HEK293 (cell line): Measurements from ENCODE around the gene SYNE3.

ENCODE experiments used
- ZNF121 ChIP-seq: fragments of 450-650 bp; formaldehyde crosslinking; IDR thresholded peaks from 2 replicates; pipeline ENCODE4 v1.5.1; 2016; ENCODE audit warnings: missing biosample characterization, missing genetic modification characterization
- ZNF514 ChIP-seq: fragments of 450-650 bp; formaldehyde crosslinking; IDR thresholded peaks from 2 replicates; pipeline ENCODE4 v1.5.1; 2016; ENCODE audit warnings: missing biosample characterization, missing genetic modification characterization
- ZNF521 ChIP-seq: fragments of 450-650 bp; formaldehyde crosslinking; IDR thresholded peaks from 2 replicates; pipeline ENCODE4 v1.5.1; 2017; ENCODE audit warnings: missing biosample characterization, mild to moderate bottlenecking, missing genetic modification characterization
- ZNF548 ChIP-seq: fragments of 450-650 bp; formaldehyde crosslinking; IDR thresholded peaks from 2 replicates; pipeline ENCODE4 v1.5.1; 2016; ENCODE audit warnings: missing biosample characterization, missing genetic modification characterization
- TF ChIP-seq, protein P1 (sequence below): fragments of 450-650 bp; formaldehyde crosslinking; IDR thresholded peaks from 2 replicates; pipeline ENCODE4 v1.5.1; 2016; ENCODE audit warnings: missing biosample characterization, missing genetic modification characterization
- TF ChIP-seq, protein P2 (sequence below): fragments of 450-650 bp; formaldehyde crosslinking; IDR thresholded peaks from 2 replicates; pipeline ENCODE4 v1.5.1; 2016; ENCODE audit warnings: missing biosample characterization, missing genetic modification characterization, borderline replicate concordance
- TF ChIP-seq, protein P3 (sequence below): fragments of 450-650 bp; formaldehyde crosslinking; IDR thresholded peaks from 2 replicates; pipeline ENCODE4 v1.5.1; 2016; ENCODE audit warnings: missing biosample characterization, missing genetic modification characterization

DNA sequence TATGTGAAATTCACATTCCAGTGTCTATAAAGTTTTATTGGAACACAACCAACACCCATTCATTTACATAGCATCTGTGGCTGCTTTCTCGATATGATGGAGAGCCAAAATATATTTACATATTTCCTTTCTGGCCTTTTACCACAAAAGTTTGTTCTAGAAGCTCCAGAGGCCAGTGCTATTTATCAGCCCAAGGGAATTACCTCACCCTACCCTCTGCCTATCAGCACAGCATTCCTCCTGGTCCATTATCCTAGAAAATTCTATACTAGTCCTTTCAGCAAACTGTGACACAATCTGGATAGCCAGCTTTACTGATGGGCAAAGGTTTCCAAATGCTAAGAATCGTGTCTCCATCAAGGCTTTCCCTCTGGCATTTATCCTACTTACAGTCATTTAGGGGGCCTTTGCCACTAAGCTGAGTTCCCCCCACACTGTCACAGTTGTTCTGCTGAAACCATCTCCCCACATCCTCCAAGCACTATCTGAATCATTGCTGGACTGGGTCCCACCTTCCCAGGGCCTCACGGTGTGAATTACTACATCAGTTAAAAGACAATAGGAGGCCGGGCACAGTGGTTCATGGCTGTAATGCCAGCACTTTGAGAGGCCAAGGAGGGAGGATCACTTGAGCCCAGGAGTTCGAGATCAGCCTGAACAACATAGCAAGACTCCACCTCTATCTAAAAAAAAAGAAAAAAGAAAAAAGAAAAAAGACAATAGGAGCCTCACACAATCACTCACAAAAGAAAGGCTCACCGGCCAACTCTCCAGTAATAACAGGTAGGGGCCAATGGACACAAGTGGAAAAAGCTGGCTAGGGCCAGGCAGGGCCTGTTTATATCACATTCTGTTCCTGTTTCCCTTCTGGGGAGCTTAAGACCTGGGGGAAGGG, 12.1 kb downstream of the SYNE3 start:
- no peak for TF ChIP-seq ZNF121 (tag by site-specific recombination)
- TF ChIP-seq, protein P1, sequence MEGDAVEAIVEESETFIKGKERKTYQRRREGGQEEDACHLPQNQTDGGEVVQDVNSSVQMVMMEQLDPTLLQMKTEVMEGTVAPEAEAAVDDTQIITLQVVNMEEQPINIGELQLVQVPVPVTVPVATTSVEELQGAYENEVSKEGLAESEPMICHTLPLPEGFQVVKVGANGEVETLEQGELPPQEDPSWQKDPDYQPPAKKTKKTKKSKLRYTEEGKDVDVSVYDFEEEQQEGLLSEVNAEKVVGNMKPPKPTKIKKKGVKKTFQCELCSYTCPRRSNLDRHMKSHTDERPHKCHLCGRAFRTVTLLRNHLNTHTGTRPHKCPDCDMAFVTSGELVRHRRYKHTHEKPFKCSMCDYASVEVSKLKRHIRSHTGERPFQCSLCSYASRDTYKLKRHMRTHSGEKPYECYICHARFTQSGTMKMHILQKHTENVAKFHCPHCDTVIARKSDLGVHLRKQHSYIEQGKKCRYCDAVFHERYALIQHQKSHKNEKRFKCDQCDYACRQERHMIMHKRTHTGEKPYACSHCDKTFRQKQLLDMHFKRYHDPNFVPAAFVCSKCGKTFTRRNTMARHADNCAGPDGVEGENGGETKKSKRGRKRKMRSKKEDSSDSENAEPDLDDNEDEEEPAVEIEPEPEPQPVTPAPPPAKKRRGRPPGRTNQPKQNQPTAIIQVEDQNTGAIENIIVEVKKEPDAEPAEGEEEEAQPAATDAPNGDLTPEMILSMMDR: no peak
- TF ChIP-seq, protein P2, sequence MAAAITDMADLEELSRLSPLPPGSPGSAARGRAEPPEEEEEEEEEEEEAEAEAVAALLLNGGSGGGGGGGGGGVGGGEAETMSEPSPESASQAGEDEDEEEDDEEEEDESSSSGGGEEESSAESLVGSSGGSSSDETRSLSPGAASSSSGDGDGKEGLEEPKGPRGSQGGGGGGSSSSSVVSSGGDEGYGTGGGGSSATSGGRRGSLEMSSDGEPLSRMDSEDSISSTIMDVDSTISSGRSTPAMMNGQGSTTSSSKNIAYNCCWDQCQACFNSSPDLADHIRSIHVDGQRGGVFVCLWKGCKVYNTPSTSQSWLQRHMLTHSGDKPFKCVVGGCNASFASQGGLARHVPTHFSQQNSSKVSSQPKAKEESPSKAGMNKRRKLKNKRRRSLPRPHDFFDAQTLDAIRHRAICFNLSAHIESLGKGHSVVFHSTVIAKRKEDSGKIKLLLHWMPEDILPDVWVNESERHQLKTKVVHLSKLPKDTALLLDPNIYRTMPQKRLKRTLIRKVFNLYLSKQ (tag by site-specific recombination): no peak
- no peak for TF ChIP-seq ZNF521 (tag by site-specific recombination)
- TF ChIP-seq ZNF514: no peak
- TF ChIP-seq ZNF548 (tag by site-specific recombination): no peak
- TF ChIP-seq, protein P3, sequence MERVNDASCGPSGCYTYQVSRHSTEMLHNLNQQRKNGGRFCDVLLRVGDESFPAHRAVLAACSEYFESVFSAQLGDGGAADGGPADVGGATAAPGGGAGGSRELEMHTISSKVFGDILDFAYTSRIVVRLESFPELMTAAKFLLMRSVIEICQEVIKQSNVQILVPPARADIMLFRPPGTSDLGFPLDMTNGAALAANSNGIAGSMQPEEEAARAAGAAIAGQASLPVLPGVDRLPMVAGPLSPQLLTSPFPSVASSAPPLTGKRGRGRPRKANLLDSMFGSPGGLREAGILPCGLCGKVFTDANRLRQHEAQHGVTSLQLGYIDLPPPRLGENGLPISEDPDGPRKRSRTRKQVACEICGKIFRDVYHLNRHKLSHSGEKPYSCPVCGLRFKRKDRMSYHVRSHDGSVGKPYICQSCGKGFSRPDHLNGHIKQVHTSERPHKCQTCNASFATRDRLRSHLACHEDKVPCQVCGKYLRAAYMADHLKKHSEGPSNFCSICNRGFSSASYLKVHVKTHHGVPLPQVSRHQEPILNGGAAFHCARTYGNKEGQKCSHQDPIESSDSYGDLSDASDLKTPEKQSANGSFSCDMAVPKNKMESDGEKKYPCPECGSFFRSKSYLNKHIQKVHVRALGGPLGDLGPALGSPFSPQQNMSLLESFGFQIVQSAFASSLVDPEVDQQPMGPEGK (tag by site-specific recombination): no peak
